ENCODE data around the gene SCEL.
"Not testable (repeated sequence)": the region's sequence is repeated elsewhere in the genome, so short reads cannot be mapped to it uniquely, and the experiment has no call there.

The SCEL gene

GRCh38 chr13:77535448-77535847 is at the start of gene SCEL:
Gene SCEL, plus strand, starts transcription at chr13:77535706. Its CDS starts 20,170 bp downstream, at chr13:77555876.
- no peak for DNase-seq (ENCODE audit: low spot score)

- DNase-seq (ENCODE audit: low spot score) = no peak
Observed at GRCh38 chr13:77489566-77490337, 45.8 kb upstream of the SCEL start.

- DNase-seq (ENCODE audit: low spot score) = peak; percentile 25
Observed at GRCh38 chr13:77492982-77493381, 42.5 kb upstream of the SCEL start.

GRCh38 chr13:77494226-77494625 is 41.3 kb upstream of the SCEL start:
- DNase-seq (ENCODE audit: low spot score) = no peak

- no peak for DNase-seq (ENCODE audit: low spot score)
Observed at GRCh38 chr13:77497350-77497749, 38.2 kb upstream of the SCEL start.

- DNase-seq (ENCODE audit: low spot score) = no peak
Observed at GRCh38 chr13:77497835-77498234, 37.7 kb upstream of the SCEL start.

- DNase-seq (ENCODE audit: low spot score) = no peak
Observed at GRCh38 chr13:77502104-77502720, 33.3 kb upstream of the SCEL start.

GRCh38 chr13:77503398-77503797 is 32.1 kb upstream of the SCEL start:
- no peak for DNase-seq (ENCODE audit: low spot score)

GRCh38 chr13:77506874-77507273 is 28.6 kb upstream of the SCEL start:
- peak; percentile 21 for DNase-seq (ENCODE audit: low spot score)

GRCh38 chr13:77507931-77508776 is 27.4 kb upstream of the SCEL start:
- peak; percentile 70 for DNase-seq (ENCODE audit: low spot score)

- no peak for DNase-seq (ENCODE audit: low spot score)
Observed at GRCh38 chr13:77508959-77509620, 26.4 kb upstream of the SCEL start.

GRCh38 chr13:77510156-77510555 is 25.4 kb upstream of the SCEL start:
- DNase-seq (ENCODE audit: low spot score) = no peak

GRCh38 chr13:77511552-77511951 is 24.0 kb upstream of the SCEL start:
- no peak for DNase-seq (ENCODE audit: low spot score)

- no peak for DNase-seq (ENCODE audit: low spot score)
Observed at GRCh38 chr13:77513719-77514335, 21.7 kb upstream of the SCEL start.

- DNase-seq (ENCODE audit: low spot score) = no peak
Observed at GRCh38 chr13:77514336-77514726, 21.2 kb upstream of the SCEL start.

- no peak for DNase-seq (ENCODE audit: low spot score)
Observed at GRCh38 chr13:77515785-77516184, 19.7 kb upstream of the SCEL start.

- DNase-seq (ENCODE audit: low spot score) = peak; percentile 20
Observed at GRCh38 chr13:77516342-77516789, 19.1 kb upstream of the SCEL start.

- no peak for DNase-seq (ENCODE audit: low spot score)
Observed at GRCh38 chr13:77518266-77518665, 17.2 kb upstream of the SCEL start.

GRCh38 chr13:77519396-77519795 is 16.1 kb upstream of the SCEL start:
- not testable (repeated sequence) for DNase-seq (ENCODE audit: low spot score)

- peak; percentile 13 for DNase-seq (ENCODE audit: low spot score)
Observed at GRCh38 chr13:77519808-77520207, 15.7 kb upstream of the SCEL start.

- DNase-seq (ENCODE audit: low spot score) = no peak
Observed at GRCh38 chr13:77521194-77521593, 14.3 kb upstream of the SCEL start.

Measured in GM03348 (cell line).